GM19372 (cell line): ENCODE results near the gene CCDC27.
"Not testable (repeated sequence)": the region's sequence is repeated elsewhere in the genome, so short reads cannot be mapped to it uniquely, and the experiment has no call there.

Experiments used
- ATAC-seq: cut with Tn5 transposase; IDR thresholded peaks from one replicate; pipeline ENCODE4 v1.9.1; 2021; ENCODE audit warnings: mild to moderate bottlenecking, low read depth, moderate library complexity; ENCODE audit not compliant: unreplicated experiment

Gene CCDC27

DNA sequence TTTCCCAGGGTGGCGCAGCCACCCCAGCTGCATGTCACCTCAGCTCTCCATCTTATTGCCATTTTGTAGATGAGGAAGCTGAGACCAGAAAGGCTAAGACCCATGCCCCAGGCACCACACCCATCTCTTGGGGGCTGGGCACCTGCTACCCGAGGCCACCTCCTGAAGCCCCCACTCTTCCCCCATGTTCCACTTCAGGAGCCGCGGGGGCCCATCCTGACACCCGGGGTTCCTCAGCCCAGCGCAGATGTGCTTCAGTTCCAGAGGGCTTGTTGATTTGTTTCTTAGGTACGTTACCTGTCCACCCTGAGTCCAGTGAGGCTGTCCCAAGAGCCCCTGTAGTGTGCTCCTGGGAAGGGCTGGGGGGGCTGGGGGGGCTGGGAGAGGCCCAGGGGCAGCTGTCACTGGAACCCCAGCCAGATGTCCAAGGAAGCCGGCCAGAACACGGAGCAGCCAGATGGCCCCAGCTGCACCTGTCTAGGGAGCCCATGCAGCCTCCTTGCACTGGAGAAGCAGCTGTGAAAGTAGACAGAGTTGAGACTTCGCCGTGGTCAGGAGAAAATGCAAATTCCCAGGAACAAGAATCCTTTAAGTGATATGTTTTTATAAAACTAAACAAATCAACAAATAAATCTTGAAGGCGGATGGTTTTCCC is 17.1 kb upstream of the CCDC27 start:
- no peak for ATAC-seq

DNA sequence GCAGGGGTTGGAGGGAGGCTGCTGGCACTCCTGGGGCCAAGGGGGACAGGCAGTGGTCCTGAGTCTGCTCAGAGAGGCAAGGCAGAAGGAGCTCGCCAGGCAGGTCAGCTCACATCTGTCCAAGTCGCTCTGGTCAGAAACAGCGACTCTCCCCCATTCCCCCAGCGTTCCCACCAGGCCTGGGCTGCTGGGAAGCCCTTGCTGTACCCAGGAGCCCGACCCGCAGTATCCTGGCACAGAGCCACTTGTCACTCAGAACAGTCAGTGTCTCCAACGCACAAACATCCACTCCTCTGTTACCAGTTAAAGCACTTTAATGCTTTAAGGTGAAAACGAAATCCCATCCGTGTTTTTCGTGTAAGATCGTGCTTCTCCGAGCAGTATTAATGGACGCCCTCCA is 16.6 kb upstream of the CCDC27 start:
- ATAC-seq = no peak

DNA sequence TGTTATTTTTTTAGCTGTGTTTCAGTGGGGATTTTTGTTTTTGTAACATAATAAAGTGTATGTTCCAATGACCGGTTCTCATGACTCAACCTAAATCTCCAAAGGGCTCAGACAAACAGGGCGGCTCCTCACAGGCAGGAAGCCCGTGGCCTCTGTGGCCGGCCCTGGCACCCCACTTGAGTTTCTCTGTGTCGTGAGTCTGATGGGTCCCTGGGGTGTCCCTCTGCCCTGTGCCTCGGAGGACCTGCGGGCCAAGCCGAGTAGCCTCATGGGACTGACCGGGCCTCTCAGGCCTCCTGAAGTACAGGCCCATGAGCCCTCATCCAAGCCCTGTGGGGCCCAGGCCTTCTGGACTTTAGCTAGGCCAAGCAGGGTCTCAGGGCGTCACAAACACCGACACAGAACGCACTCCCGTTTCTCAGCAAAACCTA is 16.1 kb upstream of the CCDC27 start:
- ATAC-seq = no peak

DNA sequence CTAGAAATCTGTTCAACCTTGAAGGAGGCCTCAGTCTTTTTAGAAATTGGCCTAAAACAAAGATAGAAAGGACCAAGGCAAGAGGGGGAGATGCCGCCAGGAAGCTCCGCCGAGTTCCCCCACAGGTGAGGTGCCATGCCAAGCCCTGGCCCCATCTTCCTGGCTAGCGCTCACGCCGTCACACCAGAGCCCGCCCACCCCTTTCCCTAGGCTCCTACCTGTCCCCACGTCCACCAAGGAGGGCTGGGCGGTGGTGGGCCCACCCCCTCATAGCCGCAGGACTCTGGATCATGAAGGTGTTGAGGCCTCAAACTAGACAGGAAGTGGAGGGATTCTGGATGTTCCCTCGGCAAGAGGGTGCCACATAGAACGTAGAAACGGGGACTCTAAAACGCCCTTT is 15.5 kb upstream of the CCDC27 start:
- no peak for ATAC-seq

DNA sequence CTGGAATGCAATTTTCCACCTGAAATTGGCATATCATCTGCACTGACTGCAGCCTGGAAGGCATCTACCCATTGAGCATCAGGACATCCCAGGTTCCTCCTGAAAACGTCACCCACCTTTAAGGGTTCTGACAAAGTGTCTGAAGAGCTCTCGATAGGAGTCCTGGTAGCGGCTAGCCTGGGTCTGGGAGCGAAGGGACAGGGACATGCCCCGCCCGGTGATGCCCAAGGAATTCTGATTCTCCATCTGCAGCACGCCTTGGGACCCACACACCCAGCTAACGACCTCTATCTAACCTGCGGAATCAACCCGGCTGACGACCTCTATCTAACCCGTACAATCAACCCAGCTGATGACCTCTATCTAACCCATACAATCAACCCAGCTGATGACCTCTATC is 13.3 kb upstream of the CCDC27 start:
- no peak for ATAC-seq

DNA sequence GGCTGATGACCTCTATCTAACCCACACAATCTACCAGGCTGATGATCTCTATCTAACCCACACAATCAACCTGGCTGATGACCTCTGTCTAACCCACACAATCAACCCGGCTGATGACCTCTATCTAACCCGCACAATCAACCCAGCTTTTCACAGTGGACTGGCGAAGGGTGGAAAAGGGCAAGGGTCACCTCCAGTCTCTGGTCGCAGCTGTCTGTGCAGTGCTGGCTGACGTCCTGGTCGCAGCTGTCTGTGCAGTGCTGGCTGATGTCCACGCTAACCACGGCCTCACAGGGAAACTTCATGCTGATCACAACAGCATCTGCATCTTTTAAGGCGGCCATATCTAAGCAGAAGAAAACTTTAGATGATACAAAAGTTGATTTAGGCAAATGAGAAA is 12.2 kb upstream of the CCDC27 start:
- no peak for ATAC-seq

DNA sequence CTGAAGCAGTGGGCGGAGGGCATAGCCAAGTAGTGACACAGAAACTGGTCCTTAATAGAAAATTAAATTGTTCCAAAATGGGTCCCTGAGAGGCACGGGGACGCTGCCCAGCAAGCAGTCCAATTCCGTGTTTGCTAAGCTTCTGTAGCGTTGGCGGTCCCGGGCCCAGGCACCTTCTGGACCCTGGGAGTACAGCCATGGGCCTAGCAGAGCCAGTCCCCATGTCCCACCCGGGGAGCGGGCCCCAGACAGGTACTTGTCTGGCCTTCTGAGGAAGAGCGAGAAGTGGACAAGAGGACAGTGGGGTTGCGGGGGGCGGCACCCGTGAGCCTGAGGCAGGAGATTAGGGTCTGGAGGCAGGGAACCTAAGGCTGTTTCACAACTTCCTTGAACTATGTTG is 11.5 kb upstream of the CCDC27 start:
- no peak for ATAC-seq

DNA sequence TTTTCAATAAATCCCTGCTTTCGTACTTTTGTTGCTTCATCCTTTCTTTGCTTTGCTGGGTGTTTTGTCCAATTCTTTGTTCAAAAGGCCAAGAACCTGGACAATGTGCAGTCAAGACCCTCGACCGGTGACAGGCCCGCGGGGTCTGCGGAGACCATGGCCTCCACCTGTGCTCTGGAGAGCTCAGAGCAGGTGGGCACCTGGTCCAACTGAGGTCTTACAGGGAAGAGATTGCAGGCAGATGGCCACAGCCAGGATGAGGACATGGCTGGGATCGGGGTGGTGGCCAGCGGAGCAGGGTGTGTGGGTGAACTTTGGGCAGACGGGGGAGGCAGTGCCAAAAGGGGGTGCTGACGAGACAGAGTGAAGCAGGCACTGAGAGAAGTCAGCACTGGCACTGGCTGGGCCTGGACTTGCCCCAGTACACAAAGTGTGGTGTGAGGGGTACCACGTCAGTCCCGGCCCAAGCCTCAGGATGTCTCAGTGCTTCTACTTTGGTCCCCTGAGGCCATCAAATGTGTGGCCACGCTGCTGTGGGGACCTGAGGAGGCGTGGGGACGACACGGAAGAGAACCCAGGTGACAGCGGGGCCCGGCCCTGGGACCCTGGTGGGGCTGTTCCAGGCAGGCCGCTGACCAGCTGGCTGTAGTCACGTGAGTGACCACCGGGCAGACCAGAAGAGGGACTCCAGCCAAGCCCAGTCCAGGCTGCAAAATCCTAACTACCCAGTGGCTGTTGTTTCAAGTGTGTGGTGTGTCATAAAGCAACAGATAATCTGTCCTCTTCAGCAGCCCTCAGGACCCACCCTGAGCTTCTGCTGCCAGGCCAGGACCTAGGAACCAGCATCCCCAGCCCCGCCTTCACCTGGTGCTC is 10.4 kb upstream of the CCDC27 start:
- ATAC-seq = no peak

DNA sequence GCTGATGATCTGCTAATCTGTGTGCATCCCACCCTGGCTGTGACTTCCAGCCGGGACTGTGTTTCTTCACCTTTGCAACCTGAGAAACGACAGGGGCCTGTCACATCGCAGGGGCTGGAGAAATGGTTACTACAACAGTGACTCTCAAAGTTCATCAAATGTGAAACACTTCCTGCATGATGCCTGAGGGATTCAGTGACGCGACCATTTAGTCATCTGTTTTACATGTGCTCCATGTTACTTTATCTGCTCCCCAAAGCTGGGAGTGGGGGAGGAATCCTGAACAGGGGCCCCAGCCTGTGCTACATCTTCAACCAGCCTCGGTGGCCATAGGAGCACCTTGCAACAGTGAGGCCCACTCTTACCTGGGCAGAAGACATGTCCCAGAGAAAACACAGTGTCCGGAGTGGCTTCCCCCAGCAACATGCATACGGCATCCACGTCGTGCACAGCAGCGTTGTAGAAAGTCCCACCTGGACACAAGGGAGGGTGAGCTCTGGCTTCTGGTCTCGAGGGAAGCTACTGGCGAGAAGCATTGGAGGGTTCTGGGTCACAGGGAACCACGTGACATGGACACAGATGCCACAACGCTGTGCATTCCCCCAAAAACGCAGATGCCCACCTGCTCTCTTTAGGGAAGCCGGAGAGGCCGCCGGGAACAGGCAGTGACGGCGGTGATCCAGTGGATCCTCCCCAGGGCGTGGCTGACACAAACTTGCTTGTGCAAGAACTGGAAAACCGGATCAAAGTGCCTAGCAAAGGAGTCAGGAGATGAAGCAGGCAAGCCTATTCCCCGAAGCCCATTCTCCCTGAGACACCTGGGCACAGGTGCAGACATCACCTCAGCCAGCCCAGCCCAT is 9.6 kb upstream of the CCDC27 start:
- ATAC-seq = no peak

DNA sequence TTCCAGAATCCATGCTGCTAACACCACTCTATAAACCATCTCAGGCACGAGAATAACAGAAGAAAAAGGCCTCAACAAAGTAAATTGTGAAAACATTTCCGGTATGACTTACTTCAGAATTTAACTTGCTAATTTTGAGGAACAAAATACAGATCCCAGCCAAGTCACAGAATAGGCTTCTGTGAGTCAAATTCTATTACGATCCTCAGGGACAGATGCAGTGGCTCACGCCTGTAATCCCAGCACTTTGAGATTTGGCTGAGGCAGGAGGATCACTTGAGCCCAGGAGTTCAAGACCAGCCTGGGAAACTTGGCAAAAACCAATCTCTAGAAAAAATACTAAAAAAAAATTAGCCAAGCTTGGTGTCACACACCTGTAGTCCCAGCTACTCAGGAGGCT is 8.8 kb upstream of the CCDC27 start:
- ATAC-seq = no peak

DNA sequence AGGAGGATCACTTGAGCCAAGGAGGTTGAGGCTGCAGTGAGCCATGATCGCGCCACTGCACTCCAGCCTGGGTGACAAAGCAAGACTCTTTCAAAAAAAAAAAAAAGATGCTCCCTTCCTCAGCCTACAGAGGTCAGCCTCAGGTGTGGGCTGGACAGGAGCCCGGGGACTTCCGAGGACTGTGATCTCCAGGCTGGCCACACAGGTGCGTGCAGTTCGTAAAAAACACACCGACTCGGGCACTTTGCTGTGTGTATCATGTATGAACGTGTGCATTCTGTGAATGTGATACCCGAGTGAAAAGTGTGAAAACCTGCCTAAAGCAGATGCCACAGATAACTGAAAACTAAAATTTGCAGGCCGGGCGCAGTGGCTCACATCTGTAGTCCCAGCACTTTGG is 8.4 kb upstream of the CCDC27 start:
- ATAC-seq = no peak

DNA sequence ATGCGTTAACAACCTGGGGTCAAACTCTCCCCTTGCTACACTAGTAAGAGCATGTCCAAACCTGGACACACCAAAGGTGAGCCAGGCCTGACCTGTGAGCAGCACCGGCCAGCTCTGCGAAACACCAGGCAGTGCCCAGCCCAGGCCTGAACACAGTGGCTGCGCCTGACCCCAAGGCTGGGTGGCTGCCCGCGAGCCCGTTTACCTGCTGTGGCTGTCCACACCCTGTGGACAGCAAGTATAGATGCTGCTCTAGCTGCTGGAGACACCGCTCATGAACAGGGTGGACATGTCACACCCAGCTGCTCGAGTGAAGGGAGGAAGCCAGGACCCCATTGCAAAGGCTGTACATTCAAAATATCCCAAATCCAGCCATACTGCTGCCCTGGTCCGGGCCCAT is 7.6 kb upstream of the CCDC27 start:
- ATAC-seq = no peak

DNA sequence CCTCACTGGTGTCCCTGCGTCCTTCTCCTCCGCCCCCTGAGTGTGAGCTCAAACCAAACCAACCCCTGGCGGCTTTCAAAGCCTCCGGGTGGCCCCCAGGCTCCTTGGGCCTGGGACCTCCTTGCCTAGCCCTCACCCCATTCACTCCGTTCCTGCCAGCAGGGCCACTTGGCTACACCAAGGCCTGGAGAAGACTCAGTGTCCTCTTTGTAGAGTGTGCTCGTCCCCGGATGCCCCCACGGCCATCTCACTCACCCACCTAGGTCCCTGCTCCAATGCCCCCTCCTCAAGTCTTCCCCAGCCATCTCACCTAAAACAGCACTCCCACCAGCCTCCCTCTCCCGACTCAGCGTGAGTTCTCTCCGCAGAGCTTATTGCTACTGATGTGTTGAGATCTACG is 7.2 kb upstream of the CCDC27 start:
- ATAC-seq = no peak

DNA sequence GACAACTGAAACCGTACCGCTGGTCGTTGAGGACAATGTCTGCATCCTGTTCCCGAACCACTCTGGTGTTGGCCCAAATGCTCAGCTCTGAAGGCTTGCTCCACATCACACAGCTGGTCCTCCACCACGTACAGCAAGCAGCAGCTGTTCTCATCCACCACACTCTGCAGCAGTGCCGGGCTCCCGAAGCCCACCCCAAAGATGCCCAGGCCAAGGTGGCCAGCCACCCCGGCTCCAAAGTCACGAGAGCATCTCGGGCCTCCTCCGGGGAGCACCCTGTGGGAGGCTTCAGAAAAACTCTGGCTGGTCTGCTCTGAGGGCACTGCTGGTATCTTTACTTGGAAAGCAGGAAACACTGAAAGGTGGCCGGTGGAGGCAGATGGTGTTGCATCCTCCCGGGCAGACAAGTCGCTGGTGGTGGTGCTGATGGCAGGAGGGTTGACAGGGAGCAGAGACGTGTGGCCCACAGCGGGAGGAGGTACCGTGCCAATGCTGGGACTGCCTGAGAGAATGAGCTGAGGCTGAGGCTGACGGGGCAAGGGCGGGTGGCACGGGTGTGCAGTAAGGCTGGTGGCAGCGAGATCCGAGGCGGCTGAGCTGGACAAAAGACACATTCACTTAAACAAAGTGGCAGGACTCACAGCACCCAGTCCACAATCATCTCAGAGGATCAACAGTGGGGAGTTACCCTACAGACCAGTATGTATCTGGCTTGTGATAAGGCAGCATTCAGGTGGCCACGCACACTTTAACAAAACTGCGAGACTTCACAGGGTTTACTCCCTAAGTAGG is 6.5 kb upstream of the CCDC27 start:
- no peak for ATAC-seq

DNA sequence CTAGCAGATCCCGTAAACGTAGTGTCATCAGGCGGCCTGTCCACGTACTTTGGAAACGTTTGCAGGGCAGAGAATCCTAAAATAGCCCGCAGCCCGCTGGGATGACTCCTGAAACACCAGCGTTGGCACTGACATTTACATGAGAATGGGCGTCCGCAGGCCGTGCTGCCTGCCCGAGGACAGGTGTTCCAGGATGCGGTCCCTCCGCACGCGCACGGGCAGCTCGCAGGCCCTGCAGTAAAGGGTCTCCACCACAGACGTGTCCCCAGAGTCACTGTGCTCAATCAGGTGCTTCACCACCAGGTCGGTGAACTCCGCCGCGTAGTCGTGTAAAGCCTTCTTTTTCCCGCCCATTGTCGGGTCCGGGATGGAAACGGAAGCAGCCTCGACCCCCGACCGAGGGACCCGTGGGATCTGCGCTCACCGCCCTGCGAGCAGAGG is 5.8 kb upstream of the CCDC27 start:
- ATAC-seq = no peak

DNA sequence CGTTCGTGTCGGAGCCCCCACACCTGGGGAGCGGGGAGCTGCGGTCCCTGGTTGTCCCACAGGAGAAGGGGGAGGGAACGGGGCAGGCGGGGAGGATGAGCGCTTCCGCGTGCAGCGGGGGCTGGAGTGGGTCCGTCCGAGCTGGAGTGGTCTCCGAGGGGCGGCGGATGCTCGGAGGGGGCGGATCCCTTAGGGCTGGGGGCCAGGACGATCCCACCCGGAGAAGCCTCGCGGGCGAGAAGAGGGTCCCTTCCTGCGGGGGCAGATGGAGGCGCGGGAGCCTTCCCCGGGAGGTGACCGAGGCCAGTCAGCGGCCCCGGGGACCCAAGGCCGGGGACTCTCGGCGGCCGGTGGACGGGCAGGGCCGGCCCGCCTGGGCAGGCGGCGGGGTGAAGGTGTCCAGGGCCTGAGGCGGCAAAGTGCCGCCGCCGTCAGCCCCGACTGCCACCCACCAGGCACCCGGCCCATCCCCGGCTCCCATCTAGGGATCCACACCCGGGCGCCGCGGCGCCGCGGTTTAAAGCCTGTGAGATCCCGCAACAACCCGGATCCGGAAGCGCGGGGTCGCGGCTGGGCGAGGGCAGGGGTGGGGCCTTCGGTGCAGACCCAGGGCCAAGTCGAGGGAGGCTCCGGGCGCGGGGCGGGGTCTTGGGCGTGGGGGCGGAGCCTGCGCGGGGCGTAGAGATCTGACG is 5.3 kb upstream of the CCDC27 start:
- ATAC-seq = peak; percentile 87

DNA sequence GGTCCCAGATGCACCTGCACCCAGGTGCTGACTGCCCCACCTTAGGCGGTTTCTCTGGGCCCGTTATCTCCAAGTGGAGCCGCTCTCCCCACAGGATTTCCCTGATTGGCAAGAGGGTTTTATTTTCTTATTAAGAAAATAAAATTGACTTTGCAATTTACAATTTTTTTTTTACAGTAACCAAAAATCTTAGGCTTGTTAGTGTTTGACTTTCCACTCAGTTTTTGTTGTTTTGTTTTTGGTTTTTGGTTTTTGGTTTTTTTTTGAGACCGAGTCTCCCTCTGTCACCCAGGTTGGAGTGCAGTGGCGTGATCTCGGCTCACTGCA is 4.8 kb upstream of the CCDC27 start:
- ATAC-seq = no peak

DNA sequence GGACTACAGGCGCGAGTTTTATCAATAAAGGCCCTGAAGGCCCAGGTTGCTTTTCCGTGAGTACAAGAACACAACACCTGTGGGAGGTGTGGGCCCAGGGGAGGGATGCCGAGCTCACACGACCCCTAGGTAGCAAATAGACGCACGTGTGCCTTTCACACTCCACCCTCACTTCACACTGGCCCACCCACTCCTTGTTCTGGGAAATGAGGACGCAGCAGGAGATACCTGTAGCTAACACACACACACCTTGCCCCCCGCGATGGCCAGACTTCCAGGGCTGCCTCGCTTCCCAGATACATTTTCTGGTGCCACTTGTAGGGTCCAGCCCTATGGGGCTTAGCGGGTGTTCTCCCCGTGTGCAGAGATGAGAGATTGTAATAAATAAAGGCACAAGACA is 4.3 kb upstream of the CCDC27 start:
- no peak for ATAC-seq

DNA sequence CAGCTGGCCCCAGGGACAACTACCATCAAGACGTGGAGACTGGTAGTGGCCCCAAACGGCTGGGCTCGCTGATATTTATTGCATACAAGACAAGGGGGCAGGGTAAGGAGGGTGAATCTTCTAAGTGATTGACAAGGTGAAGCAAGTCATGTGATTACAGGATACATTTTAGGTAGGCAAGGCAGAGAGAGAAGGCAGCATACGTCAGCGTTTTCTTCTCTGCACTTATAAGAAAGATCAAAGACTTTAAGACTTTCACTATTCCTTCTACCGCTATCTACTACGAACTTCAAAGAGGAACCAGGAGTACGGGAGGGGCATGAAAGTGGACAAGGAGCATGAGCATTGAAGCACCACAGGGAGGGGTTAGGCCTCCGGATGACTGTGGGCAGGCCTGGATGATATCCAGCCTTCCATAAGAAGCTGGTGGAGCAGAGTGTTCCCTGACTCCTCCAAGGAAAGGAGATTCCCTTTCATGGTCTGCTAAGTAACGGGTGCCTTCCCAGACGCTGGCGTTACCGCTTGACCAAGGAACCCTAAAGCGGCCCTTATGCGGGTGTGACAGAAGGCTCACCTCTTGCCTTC is 3.8 kb upstream of the CCDC27 start:
- ATAC-seq = not testable (repeated sequence)

DNA sequence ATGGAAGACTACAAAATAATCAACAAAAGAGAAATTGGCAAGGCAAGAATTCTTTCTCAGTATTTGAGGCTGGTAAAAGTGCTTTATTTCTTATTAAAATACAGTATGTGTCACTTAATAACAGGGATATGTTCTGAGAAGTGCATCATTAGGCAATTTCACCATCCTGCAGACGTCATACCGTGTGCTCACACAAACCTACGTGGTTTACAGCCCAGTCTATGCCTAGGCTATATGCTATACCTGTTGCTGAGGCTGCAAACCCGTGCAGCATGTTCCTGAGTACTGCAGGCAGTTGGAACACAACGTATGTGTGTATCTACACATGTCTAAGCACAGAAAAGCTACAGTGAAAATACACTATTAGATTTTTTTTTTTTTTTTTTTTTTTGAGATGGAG is 2.7 kb upstream of the CCDC27 start:
- ATAC-seq = no peak
